ENCODE results near the gene CCR4.

DNA sequence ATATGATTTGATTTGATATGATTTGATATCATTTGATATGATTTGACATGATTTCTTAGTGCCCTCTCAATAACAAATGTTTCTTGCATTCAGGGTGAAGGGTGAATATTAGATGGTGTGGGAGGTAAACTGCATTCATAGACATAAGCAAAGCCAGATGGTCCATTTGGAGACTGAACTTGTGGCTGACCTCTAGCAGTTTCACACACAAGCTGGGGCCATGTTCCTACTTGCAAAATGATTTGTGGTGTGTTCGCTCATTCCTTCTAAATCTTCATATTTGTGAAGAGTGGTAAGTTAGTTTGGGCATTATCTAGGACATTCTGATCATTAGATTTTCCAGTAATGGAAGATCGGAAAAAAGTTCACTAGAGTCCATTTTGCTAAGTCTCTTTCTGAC is 40.5 kb upstream of the CCR4 start:
- TF ChIP-seq GFI1 (CRISPR knock-in tag; IDR thresholded peaks at IDR 0.05; ENCODE audit: borderline replicate concordance) (no peak), USF2 (IDR thresholded peaks at IDR 0.05; ENCODE audit: low read depth, low read length) (no peak), USF2 (CRISPR knock-in tag; IDR thresholded peaks at IDR 0.05; ENCODE audit: borderline replicate concordance) (no peak), TBP (CRISPR knock-in tag; IDR thresholded peaks at IDR 0.05) (no peak), CTCF (CRISPR knock-in tag; IDR thresholded peaks at IDR 0.05) (no peak), SP1 (IDR thresholded peaks at IDR 0.05) (no peak), SP1 (CRISPR knock-in tag; IDR thresholded peaks at IDR 0.05) (no peak), PAX8 (CRISPR knock-in tag; IDR thresholded peaks at IDR 0.05; ENCODE audit: borderline replicate concordance) (no peak), JUNB (CRISPR knock-in tag; IDR thresholded peaks at IDR 0.05; ENCODE audit: borderline replicate concordance) (no peak), ZBTB20 (CRISPR knock-in tag; IDR thresholded peaks at IDR 0.05; ENCODE audit: borderline replicate concordance, low read depth) (no peak), TCF7L2 (IDR thresholded peaks at IDR 0.05; ENCODE audit: low read depth, low read length) (no peak), SMC3 (IDR thresholded peaks at IDR 0.05; ENCODE audit: low read length) (no peak)
- TF ChIP-seq, protein P1, sequence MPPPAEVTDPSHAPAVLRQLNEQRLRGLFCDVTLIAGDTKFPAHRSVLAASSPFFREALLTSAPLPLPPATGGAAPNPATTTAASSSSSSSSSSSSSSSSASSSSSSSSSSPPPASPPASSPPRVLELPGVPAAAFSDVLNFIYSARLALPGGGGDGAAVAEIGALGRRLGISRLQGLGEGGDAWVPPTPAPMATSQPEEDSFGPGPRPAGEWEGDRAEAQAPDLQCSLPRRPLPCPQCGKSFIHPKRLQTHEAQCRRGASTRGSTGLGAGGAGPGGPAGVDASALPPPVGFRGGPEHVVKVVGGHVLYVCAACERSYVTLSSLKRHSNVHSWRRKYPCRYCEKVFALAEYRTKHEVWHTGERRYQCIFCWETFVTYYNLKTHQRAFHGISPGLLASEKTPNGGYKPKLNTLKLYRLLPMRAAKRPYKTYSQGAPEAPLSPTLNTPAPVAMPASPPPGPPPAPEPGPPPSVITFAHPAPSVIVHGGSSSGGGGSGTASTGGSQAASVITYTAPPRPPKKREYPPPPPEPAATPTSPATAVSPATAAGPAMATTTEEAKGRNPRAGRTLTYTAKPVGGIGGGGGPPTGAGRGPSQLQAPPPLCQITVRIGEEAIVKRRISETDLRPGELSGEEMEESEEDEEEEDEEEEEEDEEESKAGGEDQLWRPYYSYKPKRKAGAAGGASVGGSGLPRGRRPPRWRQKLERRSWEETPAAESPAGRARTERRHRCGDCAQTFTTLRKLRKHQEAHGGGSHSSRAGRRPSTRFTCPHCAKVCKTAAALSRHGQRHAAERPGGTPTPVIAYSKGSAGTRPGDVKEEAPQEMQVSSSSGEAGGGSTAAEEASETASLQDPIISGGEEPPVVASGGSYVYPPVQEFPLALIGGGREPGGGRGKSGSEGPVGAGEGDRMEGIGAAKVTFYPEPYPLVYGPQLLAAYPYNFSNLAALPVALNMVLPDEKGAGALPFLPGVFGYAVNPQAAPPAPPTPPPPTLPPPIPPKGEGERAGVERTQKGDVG (CRISPR knock-in tag; IDR thresholded peaks at IDR 0.05; ENCODE audit: borderline replicate concordance) = no peak

Measured in HepG2 (cell line).